Measurements from ENCODE around the gene MYH14.

The MYH14 gene

GRCh38 chr19:50159078-50159477 is 44.3 kb upstream of the MYH14 start:
- H2AFZ ChIP-seq (ENCODE audit: low read depth, low read length), result no peak overlapping the region
- H3K27ac ChIP-seq (ENCODE audit: low read length), result no peak overlapping the region
- H3K4me2 ChIP-seq (ENCODE audit: low read length), result no peak overlapping the region
- TF ChIP-seq, protein P1, sequence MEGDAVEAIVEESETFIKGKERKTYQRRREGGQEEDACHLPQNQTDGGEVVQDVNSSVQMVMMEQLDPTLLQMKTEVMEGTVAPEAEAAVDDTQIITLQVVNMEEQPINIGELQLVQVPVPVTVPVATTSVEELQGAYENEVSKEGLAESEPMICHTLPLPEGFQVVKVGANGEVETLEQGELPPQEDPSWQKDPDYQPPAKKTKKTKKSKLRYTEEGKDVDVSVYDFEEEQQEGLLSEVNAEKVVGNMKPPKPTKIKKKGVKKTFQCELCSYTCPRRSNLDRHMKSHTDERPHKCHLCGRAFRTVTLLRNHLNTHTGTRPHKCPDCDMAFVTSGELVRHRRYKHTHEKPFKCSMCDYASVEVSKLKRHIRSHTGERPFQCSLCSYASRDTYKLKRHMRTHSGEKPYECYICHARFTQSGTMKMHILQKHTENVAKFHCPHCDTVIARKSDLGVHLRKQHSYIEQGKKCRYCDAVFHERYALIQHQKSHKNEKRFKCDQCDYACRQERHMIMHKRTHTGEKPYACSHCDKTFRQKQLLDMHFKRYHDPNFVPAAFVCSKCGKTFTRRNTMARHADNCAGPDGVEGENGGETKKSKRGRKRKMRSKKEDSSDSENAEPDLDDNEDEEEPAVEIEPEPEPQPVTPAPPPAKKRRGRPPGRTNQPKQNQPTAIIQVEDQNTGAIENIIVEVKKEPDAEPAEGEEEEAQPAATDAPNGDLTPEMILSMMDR (IDR thresholded peaks at IDR 0.05; ENCODE audit: low read depth, low read length), result no peak
- TF ChIP-seq EZH2phosphoT487 (IDR thresholded peaks at IDR 0.05; ENCODE audit: low read depth), result no peak
- no peak overlapping the region for H3K4me3 ChIP-seq (ENCODE audit: low read length)
- H3K79me2 ChIP-seq (ENCODE audit: low read length), result no peaks in the 10 kb centered on the region
- H3K27me3 ChIP-seq (ENCODE audit: low read depth, low read length), result peaks cover 20% of the 10 kb centered on the region; the same call in 1 of the 2 replicates
- no peaks in the 10 kb centered on the region for H3K36me3 ChIP-seq (replicated peaks; ENCODE audit: low read depth, low read length)
- H4K20me1 ChIP-seq (ENCODE audit: insufficient read depth, low read length), result no peaks in the 10 kb centered on the region
- H3K9me3 ChIP-seq (ENCODE audit: insufficient read depth, low read length), result no peaks in the 10 kb centered on the region
- H3K4me1 ChIP-seq (ENCODE audit: low read length), result no peaks in the 10 kb centered on the region
- H3K9ac ChIP-seq (ENCODE audit: low read length), result no peak overlapping the region

DNA sequence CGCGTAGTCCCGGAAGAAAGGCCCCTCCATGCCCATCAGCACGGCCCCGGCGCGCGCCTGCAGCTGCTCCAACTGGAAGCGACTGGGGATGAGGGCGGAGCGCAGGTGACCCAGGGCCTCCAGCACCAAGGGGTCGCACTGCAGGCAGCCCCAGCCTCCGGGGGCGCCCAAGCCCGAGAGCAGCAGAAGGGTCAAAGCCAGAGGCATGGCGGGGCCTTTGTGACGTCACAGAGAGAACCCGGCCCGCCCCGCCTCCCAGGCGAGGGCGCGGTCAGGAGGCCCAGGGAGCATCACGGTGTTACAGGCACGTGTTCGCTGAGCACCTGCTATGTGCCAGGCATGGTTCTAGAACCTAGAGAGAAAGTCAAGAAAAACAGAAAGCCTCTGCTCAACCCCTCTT is 40.4 kb upstream of the MYH14 start, which contains the start of gene IZUMO2:
Gene IZUMO2 (minus strand): TSS at position 294 of the 400 bp plus-strand sequence. CDS start 87 bp downstream, at position 207.
- Histone ChIP-seq H3K4me2 (ENCODE audit: low read length) (no peak within 1 kb of the TSS), H3K9me3 (ENCODE audit: insufficient read depth, low read length) (no peaks in the 10 kb centered on the region), H3K27ac (ENCODE audit: low read length) (no peak within 1 kb of the TSS), H3K4me3 (ENCODE audit: low read length) (no peak within 1 kb of the TSS), H3K27me3 (ENCODE audit: low read depth, low read length) (peaks cover 10% of the 10 kb centered on the region; the same call in 1 of the 2 replicates), H3K9ac (ENCODE audit: low read length) (no peak within 1 kb of the TSS), H3K4me1 (ENCODE audit: low read length) (peaks cover 4% of the 10 kb centered on the region), H4K20me1 (ENCODE audit: insufficient read depth, low read length) (no peaks in the 10 kb centered on the region), H2AFZ (ENCODE audit: low read depth, low read length) (no peak within 1 kb of the TSS), H3K36me3 (replicated peaks; ENCODE audit: low read depth, low read length) (no peaks in the 10 kb centered on the region), H3K79me2 (ENCODE audit: low read length) (no peaks in the 10 kb centered on the region)
- TF ChIP-seq, protein P1 (IDR thresholded peaks at IDR 0.05; ENCODE audit: low read depth, low read length), result no peak
- no peak for TF ChIP-seq EZH2phosphoT487 (IDR thresholded peaks at IDR 0.05; ENCODE audit: low read depth)

DNA sequence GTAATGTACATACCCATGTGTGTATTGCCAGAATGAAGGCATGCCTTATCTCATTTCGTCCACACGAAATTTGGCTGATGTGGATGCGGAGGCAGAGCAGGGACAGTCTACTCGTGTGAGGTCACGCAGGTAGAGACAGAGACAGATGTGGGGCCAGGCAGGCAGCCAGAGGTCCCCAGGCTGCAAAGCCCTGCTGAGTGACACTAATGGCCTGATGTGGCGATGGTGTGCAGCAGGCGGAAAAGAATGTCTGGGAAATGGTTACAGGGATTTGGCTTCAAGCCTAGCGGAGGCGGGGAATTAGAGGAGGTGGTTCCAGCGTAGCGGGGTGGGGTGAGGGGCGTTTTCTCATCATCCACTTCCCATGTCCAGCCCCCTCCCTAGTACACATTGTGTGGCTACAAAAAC is 36.1 kb upstream of the MYH14 start:
- Histone ChIP-seq H2AFZ (ENCODE audit: low read depth, low read length) (no peak overlapping the region), H3K4me1 (ENCODE audit: low read length) (peaks cover 4% of the 10 kb centered on the region), H3K9ac (ENCODE audit: low read length) (no peak overlapping the region), H3K27me3 (ENCODE audit: low read depth, low read length) (no peaks in the 10 kb centered on the region), H3K27ac (ENCODE audit: low read length) (no peak overlapping the region), H3K79me2 (ENCODE audit: low read length) (no peaks in the 10 kb centered on the region), H3K9me3 (ENCODE audit: insufficient read depth, low read length) (no peaks in the 10 kb centered on the region), H3K4me3 (ENCODE audit: low read length) (no peak overlapping the region), H4K20me1 (ENCODE audit: insufficient read depth, low read length) (no peaks in the 10 kb centered on the region), H3K36me3 (replicated peaks; ENCODE audit: low read depth, low read length) (no peaks in the 10 kb centered on the region), H3K4me2 (ENCODE audit: low read length) (no peak overlapping the region)
- TF ChIP-seq, protein P1 (IDR thresholded peaks at IDR 0.05; ENCODE audit: low read depth, low read length), result no peak
- TF ChIP-seq EZH2phosphoT487 (IDR thresholded peaks at IDR 0.05; ENCODE audit: low read depth), result no peak

DNA sequence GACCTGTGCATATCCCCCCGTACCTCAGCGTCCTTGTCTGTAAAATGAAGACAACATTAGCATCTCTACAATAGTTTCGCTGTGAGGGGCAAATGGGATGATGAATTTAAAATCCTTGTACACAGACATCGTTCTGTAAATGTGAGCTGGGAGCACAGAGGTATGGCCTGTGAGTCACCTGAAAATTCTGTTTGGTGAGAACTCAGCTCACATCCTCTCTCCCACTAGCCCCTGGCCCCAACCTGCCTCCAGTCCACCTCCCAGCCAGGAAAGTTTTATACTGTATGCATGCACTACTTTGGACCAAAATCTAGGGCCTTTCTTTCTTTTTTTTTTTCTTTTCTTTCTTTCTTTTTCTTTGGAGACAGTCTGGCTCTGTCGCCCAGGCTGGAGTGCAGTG is 31.7 kb upstream of the MYH14 start:
- no peak overlapping the region for H3K4me3 ChIP-seq (ENCODE audit: low read length)
- no peaks in the 10 kb centered on the region for H3K4me1 ChIP-seq (ENCODE audit: low read length)
- no peak overlapping the region for H3K4me2 ChIP-seq (ENCODE audit: low read length)
- H2AFZ ChIP-seq (ENCODE audit: low read depth, low read length), result no peak overlapping the region
- no peaks in the 10 kb centered on the region for H4K20me1 ChIP-seq (ENCODE audit: insufficient read depth, low read length)
- no peaks in the 10 kb centered on the region for H3K79me2 ChIP-seq (ENCODE audit: low read length)
- H3K27ac ChIP-seq (ENCODE audit: low read length), result no peak overlapping the region
- H3K9me3 ChIP-seq (ENCODE audit: insufficient read depth, low read length), result no peaks in the 10 kb centered on the region
- H3K9ac ChIP-seq (ENCODE audit: low read length), result no peak overlapping the region
- TF ChIP-seq, protein P1 (IDR thresholded peaks at IDR 0.05; ENCODE audit: low read depth, low read length), result no peak
- TF ChIP-seq EZH2phosphoT487 (IDR thresholded peaks at IDR 0.05; ENCODE audit: low read depth), result no peak
- no peaks in the 10 kb centered on the region for H3K27me3 ChIP-seq (ENCODE audit: low read depth, low read length)
- no peaks in the 10 kb centered on the region for H3K36me3 ChIP-seq (replicated peaks; ENCODE audit: low read depth, low read length)
